ENCODE data around the gene RHAG. TPM values are rescaled to one million over a fixed set of nuclear protein-coding genes. Genes with fewer than 3 reads are reported as not detected.

The RHAG gene
- polyA plus RNA-seq, 3 donors: not detected

- Histone ChIP-seq H3K4me1 (ENCODE audit: control insufficient read depth in 1 of 2, insufficient read depth in 2 of 2, low read length in 2 of 2) (peaks cover 6 to 8% of the 10 kb centered on the region in 2 donors), H3K79me2 (ENCODE audit: insufficient read depth, low read length) (no peaks in the 10 kb centered on the region), H3K4me2 (replicated peaks; ENCODE audit: extremely low read depth, low read length, poor library complexity, severe bottlenecking) (no peak overlapping the region), H3K27ac (ENCODE audit: low read depth in 1 of 2, low read length in 2 of 2) (no peak overlapping the region), H3K4me3 (replicated peaks in 1 of 3; ENCODE audit: low read depth in 2 of 3, low read length in 3 of 3) (no peak overlapping the region), H3K9ac (ENCODE audit: insufficient read depth, low read length, poor library complexity, severe bottlenecking) (no peak overlapping the region), H3K9me3 (replicated peaks in 1 of 2; ENCODE audit: control insufficient read depth in 1 of 2, insufficient read depth in 1 of 2, low read length in 2 of 2) (peaks cover 0 to 5% of the 10 kb centered on the region in 2 donors), H2AFZ (ENCODE audit: insufficient read depth, low read depth, low read length, poor library complexity, severe bottlenecking) (no peak overlapping the region), H4K20me1 (ENCODE audit: insufficient read depth, low read length) (no peaks in the 10 kb centered on the region), H3K36me3 (replicated peaks in 1 of 2; ENCODE audit: control insufficient read depth in 1 of 2, insufficient read depth in 2 of 2, low read length in 2 of 2) (no peaks in the 10 kb centered on the region), H3K27me3 (ENCODE audit: control insufficient read depth in 2 of 2, insufficient read depth in 2 of 2, low read length in 2 of 2) (peaks cover 17 to 18% of the 10 kb centered on the region in 2 donors)
- peaks cover 0 to under 1% (median 0%) of the 10 kb centered on the region in 7 donors for H3K9me3 Mint-ChIP-seq
- no CpG with 5 or more reads among the region's 4 CpGs for WGBS (ENCODE audit: insufficient coverage)
- H3K36me3 Mint-ChIP-seq: no peaks in the 10 kb centered on the region
- DNase-seq: no peak
- H3K27ac Mint-ChIP-seq: no peak overlapping the region
- TF ChIP-seq, protein P1, sequence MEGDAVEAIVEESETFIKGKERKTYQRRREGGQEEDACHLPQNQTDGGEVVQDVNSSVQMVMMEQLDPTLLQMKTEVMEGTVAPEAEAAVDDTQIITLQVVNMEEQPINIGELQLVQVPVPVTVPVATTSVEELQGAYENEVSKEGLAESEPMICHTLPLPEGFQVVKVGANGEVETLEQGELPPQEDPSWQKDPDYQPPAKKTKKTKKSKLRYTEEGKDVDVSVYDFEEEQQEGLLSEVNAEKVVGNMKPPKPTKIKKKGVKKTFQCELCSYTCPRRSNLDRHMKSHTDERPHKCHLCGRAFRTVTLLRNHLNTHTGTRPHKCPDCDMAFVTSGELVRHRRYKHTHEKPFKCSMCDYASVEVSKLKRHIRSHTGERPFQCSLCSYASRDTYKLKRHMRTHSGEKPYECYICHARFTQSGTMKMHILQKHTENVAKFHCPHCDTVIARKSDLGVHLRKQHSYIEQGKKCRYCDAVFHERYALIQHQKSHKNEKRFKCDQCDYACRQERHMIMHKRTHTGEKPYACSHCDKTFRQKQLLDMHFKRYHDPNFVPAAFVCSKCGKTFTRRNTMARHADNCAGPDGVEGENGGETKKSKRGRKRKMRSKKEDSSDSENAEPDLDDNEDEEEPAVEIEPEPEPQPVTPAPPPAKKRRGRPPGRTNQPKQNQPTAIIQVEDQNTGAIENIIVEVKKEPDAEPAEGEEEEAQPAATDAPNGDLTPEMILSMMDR (IDR thresholded peaks at IDR 0.05): no peak
- H3K27me3 Mint-ChIP-seq (ENCODE audit: low read depth in 3 of 3): peaks cover 10 to 17% (median 15%) of the 10 kb centered on the region in 3 donors
- H3K4me3 Mint-ChIP-seq: no peak overlapping the region
- intact Hi-C loops (cut with micrococcal nuclease): no loop called here
- H3K4me1 Mint-ChIP-seq: peaks cover 14% of the 10 kb centered on the region
Observed at GRCh38 chr6:49555951-49556350, 80.7 kb downstream of the RHAG start.

Other genes starting within 250 kb of the RHAG start
- gene MMUT, start 173.6 kb downstream of the RHAG start, polyA plus RNA-seq: 1 to 10 TPM; 3.2 to 9.2 (median 6.4) TPM
- 1 to 10 TPM in 2 of 3 donors, under 1 TPM in 1; 0.87 to 3.3 (median 3.0) TPM for gene CENPQ, start 173.5 kb downstream of the RHAG start, polyA plus RNA-seq
- not detected for gene GLYATL3, start 136.9 kb downstream of the RHAG start, polyA plus RNA-seq
- not detected for gene C6orf141, start 86.2 kb downstream of the RHAG start, polyA plus RNA-seq
- gene CRISP2, start 76.7 kb upstream of the RHAG start, polyA plus RNA-seq: not detected
- gene CRISP3, start 107.5 kb upstream of the RHAG start, polyA plus RNA-seq: not detected
- not detected for gene PGK2, start 150.4 kb upstream of the RHAG start, polyA plus RNA-seq
- gene CRISP1, start 229.7 kb upstream of the RHAG start, polyA plus RNA-seq: not detected